ENCODE data around the gene STAG1. TPM values are rescaled to one million over a fixed set of nuclear protein-coding genes. Genes with fewer than 3 reads are reported as not detected.
"Not testable (repeated sequence)": the region's sequence is repeated elsewhere in the genome, so short reads cannot be mapped to it uniquely, and the experiment has no call there.

Gene STAG1
- total RNA-seq, 1 donor from 2014 or later: 44.7 TPM

- no peak for DNase-seq (ENCODE audit: extremely low spot score in 2 of 2)
- intact Hi-C loops (cut with DNase I): no loop called here
- H3K27ac ChIP-seq: no peak overlapping the region
- H3K4me1 ChIP-seq: no peaks in the 10 kb centered on the region
- H3K9me3 ChIP-seq: no peaks in the 10 kb centered on the region
- peaks cover 0 to 21% of the 10 kb centered on the region in 2 donors for H3K36me3 ChIP-seq
- no peak overlapping the region for H3K4me3 ChIP-seq
- TF ChIP-seq POLR2A (IDR thresholded peaks at IDR 0.05) (no peak), POLR2AphosphoS5 (IDR thresholded peaks at IDR 0.05; ENCODE audit: insufficient read depth in 1 of 2, low read depth in 1 of 2) (no peak), CTCF (IDR thresholded peaks at IDR 0.05) (no peak)
- H3K27me3 ChIP-seq: no peaks in the 10 kb centered on the region
Measured at GRCh38 chr3:136378011-136378410, 374.2 kb downstream of the STAG1 start.

- Histone ChIP-seq H3K36me3 (peaks cover 0 to 21% of the 10 kb centered on the region in 2 donors), H3K27ac (no peak overlapping the region), H3K4me1 (no peaks in the 10 kb centered on the region), H3K9me3 (no peaks in the 10 kb centered on the region), H3K27me3 (no peaks in the 10 kb centered on the region), H3K4me3 (no peak overlapping the region)
- intact Hi-C loops (cut with DNase I): no loop called here
- no peak for DNase-seq (ENCODE audit: extremely low spot score in 2 of 2)
- no peak for TF ChIP-seq CTCF (IDR thresholded peaks at IDR 0.05)
- no peak for TF ChIP-seq POLR2AphosphoS5 (IDR thresholded peaks at IDR 0.05; ENCODE audit: insufficient read depth in 1 of 2, low read depth in 1 of 2)
- TF ChIP-seq POLR2A (IDR thresholded peaks at IDR 0.05): no peak
Measured at GRCh38 chr3:136377508-136377907, 374.7 kb downstream of the STAG1 start.

GRCh38 chr3:136375800-136376199 lies 376.4 kb downstream of the STAG1 start:
- H3K27me3 ChIP-seq; intact Hi-C loops (cut with DNase I); DNase-seq (ENCODE audit: extremely low spot score in 2 of 2); H3K9me3 ChIP-seq; H3K4me1 ChIP-seq; H3K4me3 ChIP-seq; H3K27ac ChIP-seq: not testable (repeated sequence)
- H3K36me3 ChIP-seq: peaks cover 0 to 21% of the 10 kb centered on the region in 2 donors

- H3K4me3 ChIP-seq: no peak overlapping the region
- no peak for DNase-seq (ENCODE audit: extremely low spot score in 2 of 2)
- no peak overlapping the region for H3K27ac ChIP-seq
- intact Hi-C loops (cut with DNase I): no loop called here
- H3K4me1 ChIP-seq: no peaks in the 10 kb centered on the region
- TF ChIP-seq POLR2A (IDR thresholded peaks at IDR 0.05) (no peak), CTCF (IDR thresholded peaks at IDR 0.05) (no peak), POLR2AphosphoS5 (IDR thresholded peaks at IDR 0.05; ENCODE audit: insufficient read depth in 1 of 2, low read depth in 1 of 2) (no peak)
- no peaks in the 10 kb centered on the region for H3K27me3 ChIP-seq
- no peaks in the 10 kb centered on the region for H3K9me3 ChIP-seq
- peaks cover 0 to 6% of the 10 kb centered on the region in 2 donors for H3K36me3 ChIP-seq
Measured at GRCh38 chr3:136366289-136366688, 385.9 kb downstream of the STAG1 start.

- Histone ChIP-seq H3K27me3 (no peaks in the 10 kb centered on the region), H3K27ac (no peak overlapping the region), H3K4me3 (no peak overlapping the region), H3K36me3 (peaks cover 0 to 28% of the 10 kb centered on the region in 2 donors), H3K9me3 (peaks cover 7% of the 10 kb centered on the region), H3K4me1 (peaks cover 8% of the 10 kb centered on the region)
- DNase-seq (ENCODE audit: extremely low spot score in 2 of 2): no peak
- TF ChIP-seq CTCF (IDR thresholded peaks at IDR 0.05): no peak
- no peak for TF ChIP-seq POLR2AphosphoS5 (IDR thresholded peaks at IDR 0.05; ENCODE audit: insufficient read depth in 1 of 2, low read depth in 1 of 2)
- no peak for TF ChIP-seq POLR2A (IDR thresholded peaks at IDR 0.05)
- intact Hi-C loops (cut with DNase I): no loop called here
Measured at GRCh38 chr3:136353461-136353860, 398.7 kb downstream of the STAG1 start.

- Histone ChIP-seq H3K27me3 (no peaks in the 10 kb centered on the region), H3K36me3 (peaks cover 0 to 15% of the 10 kb centered on the region in 2 donors)
Measured at GRCh38 chr3:136351905-136352304, 400.3 kb downstream of the STAG1 start.

More at GRCh38 chr3:136351905-136352304, 400.3 kb downstream of the STAG1 start:
- TF ChIP-seq CTCF (IDR thresholded peaks at IDR 0.05) (no peak), POLR2A (IDR thresholded peaks at IDR 0.05) (no peak), POLR2AphosphoS5 (IDR thresholded peaks at IDR 0.05; ENCODE audit: insufficient read depth in 1 of 2, low read depth in 1 of 2) (no peak)
- DNase-seq (ENCODE audit: extremely low spot score in 2 of 2): no peak
- peaks cover 7% of the 10 kb centered on the region for H3K9me3 ChIP-seq
- H3K4me1 ChIP-seq: peaks cover 8% of the 10 kb centered on the region
- H3K27ac ChIP-seq: no peak overlapping the region
- intact Hi-C loops (cut with DNase I): no loop called here
- no peak overlapping the region for H3K4me3 ChIP-seq

Measured in vagina (tissue), 2 donors.